ENCODE measurements around the gene KMT2E.
"Not testable (repeated sequence)": the region's sequence is repeated elsewhere in the genome, so short reads cannot be mapped to it uniquely, and the experiment has no call there.

The KMT2E gene, protein sequence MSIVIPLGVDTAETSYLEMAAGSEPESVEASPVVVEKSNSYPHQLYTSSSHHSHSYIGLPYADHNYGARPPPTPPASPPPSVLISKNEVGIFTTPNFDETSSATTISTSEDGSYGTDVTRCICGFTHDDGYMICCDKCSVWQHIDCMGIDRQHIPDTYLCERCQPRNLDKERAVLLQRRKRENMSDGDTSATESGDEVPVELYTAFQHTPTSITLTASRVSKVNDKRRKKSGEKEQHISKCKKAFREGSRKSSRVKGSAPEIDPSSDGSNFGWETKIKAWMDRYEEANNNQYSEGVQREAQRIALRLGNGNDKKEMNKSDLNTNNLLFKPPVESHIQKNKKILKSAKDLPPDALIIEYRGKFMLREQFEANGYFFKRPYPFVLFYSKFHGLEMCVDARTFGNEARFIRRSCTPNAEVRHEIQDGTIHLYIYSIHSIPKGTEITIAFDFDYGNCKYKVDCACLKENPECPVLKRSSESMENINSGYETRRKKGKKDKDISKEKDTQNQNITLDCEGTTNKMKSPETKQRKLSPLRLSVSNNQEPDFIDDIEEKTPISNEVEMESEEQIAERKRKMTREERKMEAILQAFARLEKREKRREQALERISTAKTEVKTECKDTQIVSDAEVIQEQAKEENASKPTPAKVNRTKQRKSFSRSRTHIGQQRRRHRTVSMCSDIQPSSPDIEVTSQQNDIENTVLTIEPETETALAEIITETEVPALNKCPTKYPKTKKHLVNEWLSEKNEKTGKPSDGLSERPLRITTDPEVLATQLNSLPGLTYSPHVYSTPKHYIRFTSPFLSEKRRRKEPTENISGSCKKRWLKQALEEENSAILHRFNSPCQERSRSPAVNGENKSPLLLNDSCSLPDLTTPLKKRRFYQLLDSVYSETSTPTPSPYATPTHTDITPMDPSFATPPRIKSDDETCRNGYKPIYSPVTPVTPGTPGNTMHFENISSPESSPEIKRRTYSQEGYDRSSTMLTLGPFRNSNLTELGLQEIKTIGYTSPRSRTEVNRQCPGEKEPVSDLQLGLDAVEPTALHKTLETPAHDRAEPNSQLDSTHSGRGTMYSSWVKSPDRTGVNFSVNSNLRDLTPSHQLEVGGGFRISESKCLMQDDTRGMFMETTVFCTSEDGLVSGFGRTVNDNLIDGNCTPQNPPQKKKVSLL (N-terminal part only)

GRCh38 chr7:105013816-105014692, at the start of gene KMT2E:
Gene KMT2E, plus strand, starts transcription at chr7:105014205. Its CDS starts 26,748 bp downstream, at chr7:105040953.
- DNase-seq: peak; percentile 94

DNA sequence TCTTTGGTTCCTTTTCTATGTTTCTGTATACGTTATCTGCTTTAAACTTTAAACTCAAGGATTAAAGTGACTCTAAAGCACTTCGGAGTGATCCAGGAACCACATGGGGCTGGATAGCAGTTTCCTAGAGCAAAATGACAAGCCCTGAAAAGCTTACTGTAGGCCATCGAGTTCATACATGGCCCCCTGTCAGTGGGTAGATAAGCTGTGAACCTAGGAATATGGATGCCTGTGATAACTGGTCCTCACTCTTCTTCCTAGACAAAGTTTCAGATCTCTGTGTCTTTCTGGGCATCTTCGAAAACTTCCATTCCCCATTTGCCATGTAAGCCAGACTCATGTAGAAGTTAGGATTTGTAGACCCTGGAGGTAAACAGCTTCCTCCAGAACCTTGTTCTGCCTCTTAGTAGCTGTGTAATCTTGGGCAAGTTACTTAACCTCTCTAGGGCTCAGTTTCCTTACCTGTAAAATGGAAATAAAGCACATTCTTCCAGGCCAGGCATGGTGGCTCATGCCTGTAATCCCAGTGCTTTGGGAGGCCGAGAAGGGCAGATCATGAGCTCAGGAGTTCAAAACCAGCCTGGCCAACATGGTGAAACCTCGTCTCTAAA, 49.3 kb upstream of the KMT2E start:
- DNase-seq: no peak

GRCh38 chr7:104966022-104966421, 48.0 kb upstream of the KMT2E start:
- no peak for DNase-seq

DNA sequence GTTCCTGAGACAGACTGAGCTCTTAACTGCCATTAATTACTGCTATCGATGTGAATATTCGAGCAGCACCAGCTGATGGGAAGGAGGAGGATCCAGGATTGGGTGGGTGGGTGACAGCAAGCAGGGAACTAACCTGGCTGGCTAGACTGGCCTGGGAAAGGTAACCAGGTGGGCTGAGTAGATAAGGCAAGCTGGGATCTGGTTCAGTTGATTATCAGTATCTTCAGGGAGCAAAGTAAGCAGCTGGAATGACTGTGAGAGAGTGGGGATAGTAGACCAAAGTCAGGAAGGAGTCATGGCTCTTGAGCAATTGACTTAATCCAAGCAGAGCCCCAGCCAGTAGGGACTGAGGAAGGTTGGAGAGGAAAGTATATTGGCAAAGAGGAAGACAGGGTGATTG, 46.9 kb upstream of the KMT2E start:
- DNase-seq: no peak

GRCh38 chr7:104967595-104967994, 46.4 kb upstream of the KMT2E start:
- DNase-seq: no peak

GRCh38 chr7:104968648-104969047, 45.4 kb upstream of the KMT2E start:
- no peak for DNase-seq

GRCh38 chr7:104969183-104969582, 44.8 kb upstream of the KMT2E start:
- DNase-seq: no peak

GRCh38 chr7:104971290-104972071, 42.5 kb upstream of the KMT2E start:
- no peak for DNase-seq

- DNase-seq: no peak
These were observed 41.5 kb upstream of the KMT2E start for GRCh38 chr7:104972500-104972899.

- DNase-seq: no peak
These were observed 40.8 kb upstream of the KMT2E start for GRCh38 chr7:104973227-104973626.

DNA sequence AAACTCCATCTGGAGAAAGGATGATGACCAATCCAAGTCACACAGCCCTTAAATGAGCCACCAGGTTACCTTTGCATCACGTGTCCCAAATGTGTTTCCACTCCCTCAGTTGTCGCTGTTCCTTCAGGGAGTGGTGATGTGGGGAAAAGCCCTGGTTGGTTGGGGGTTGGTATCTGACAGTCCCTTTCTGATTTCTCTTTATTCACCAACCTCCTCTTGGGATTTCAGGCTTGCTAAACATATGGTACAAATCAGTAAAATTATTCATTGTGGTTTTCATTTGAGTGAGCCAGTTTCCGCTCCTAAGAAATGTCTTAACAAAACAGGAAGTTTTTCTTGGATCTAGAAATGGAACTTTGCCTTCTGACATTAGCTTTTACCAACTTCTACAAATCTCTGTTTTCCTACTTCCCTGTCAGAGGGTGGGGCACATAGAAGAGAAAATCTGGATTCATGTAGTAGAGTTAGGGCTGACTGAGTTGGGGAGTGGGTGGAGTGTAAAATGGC, 40.0 kb upstream of the KMT2E start:
- DNase-seq: no peak

- not testable (repeated sequence) for DNase-seq
These were observed 38.5 kb upstream of the KMT2E start for GRCh38 chr7:104975553-104975952.

DNA sequence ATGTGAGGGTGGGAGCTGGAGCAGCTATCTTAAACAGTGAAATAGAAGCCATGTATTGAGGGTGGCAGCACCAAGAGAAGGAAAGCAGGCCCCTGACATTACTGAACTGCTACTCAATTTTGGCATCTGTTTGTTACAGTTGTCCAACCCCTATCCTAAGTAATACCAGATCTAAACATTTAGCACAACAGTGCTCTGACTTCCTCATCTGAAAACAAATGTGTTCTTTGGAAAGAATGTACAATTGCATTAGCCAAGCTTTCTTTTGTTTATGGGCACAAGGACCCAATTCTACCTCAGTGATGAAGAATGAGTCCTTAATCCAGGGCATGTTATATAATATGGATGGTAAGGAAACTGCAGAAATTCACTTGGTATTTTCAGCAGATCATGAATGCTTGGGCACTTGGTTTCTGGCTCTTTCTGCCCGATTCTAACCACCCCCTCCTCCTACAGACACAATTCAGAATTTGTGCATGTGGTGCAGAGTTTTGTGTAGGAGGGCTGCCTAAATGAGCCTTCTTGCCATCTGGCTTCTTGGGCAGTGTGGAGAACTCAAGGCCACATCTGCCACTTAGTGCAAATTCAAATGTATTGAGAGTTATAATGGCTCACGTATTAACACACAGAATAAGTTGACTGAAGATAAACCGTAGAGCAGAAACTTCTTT, 36.9 kb upstream of the KMT2E start:
- no peak for DNase-seq

DNA sequence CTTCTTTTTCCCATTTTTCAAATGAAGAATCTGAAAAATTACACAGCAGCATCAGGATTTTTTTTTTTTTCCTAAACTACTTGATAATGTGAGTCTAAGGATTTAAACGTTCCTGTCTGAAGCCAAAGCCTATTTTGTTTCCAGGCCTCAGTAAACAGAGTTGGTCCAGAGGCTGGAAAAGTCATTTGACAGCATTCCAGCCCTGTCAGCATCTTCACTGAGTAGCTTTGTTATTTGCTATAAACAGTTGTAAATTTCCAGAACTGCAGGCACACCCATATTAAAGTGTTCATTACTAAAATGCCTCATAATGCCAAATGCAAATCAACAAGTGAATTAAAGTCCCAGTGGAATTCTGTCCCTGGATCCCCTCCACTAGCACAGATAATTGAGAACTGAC, 35.5 kb upstream of the KMT2E start:
- no peak for DNase-seq

DNA sequence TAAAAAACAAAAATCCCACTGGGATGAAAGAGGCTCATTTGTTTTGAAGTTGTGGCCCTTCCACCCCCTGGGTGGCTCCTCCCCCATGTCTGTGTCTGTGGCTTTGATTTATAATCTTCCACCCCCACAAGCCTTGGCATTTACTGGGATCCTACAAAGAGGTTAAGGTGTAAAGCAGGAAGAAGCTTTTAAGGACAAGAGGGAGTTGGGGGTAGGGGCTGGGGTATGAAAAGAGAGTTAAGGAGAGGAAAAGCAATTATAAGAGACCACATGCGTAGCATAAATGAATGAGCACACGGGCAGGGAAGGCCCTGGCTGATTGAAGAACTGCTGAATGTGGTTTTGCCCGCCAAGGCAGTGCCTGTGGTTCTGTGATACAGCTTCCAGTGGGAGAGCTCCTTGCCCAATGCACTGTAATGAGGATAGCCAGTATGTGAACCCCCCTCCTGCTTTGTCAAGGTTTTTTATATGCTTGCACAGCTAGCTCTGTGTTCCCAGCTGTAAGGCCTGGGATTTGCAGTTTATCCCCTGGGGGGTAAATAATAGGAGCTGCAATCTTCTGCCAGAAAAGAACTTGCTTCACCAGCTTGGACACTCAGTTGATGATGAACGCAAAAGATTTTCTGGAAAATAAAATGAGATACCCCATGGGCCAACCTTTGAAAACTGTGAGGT, 34.7 kb upstream of the KMT2E start:
- DNase-seq: no peak

- no peak for DNase-seq
These were observed 33.6 kb upstream of the KMT2E start for GRCh38 chr7:104980440-104980839.

DNA sequence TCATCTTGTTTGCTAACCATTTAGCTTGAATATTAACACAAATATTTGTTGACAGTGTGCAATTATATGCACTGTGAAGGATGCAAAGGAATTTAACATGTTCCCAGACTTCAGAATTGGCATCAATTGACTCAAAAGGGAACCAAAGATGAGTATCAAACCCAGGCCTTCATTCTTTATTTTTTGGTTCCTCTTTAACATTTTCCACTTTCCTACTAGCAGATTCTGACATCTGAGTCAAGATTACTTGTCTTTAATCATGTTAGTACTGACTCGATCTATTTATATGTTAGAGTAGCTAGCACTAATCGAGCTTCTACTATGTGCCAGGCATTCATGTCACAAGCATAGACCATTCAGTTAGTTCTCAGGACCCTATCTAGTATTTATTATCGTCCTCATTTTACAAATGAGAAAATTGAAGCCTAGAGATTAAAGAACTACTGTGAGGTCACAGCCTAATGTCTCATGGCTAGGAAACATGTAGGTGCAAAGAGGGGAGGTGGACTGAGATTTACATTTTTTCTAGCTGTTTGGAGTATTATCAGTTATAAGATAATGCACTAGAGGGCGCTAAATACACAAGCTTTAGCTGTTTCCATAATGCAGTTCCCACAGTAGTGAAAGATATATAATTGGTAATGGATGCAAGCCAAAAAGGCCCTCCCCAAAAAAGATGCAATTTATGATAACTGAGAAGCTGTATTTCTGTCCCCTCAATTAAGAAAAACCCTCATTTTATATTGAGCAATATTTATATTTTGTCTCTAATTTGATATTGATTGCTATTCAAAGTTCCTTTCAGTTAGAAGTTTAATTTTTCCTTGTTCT, 32.9 kb upstream of the KMT2E start:
- no peak for DNase-seq

- DNase-seq: no peak
These were observed 32.4 kb upstream of the KMT2E start for GRCh38 chr7:104981672-104982037.

Measured in activated naive CD4-positive, alpha-beta T cell treated with Interleukin-2 at 50 U/mL for 16 hours (primary cell).